ENCODE results near the gene MRS2.

DNA sequence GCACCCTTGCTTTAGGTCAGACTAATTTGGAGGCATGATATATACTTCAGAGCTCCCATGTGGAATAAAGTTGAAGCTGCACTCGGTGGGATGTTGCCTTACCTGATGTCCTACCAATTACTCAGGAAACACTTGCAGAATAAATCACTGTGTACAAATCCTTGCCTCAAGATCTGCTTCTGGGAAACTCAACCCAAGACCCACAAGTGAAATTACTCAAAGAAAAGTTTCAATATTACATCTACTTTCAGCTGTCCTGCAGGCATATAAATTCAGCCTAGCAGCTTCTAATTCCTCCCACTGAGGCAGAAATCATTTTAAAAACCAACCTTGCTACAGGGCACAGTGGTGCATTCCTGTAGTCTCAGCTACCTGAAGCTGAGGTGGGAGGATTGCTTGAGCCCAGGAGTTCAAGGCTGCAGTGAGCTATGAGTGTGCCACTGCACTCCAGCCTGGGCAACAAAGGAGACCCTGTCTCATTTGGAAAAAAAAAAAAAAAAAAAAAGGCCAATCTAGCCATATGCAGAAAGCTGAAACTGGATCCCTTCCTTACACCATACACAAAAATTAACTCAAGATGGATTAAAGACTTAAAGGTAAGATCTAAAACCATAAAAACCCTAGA is 24.2 kb upstream of the MRS2 start:
- TF ChIP-seq ZFP30 (CRISPR knock-in tag; IDR thresholded peaks at IDR 0.05) (no peak), ESRRG (CRISPR knock-in tag; IDR thresholded peaks at IDR 0.05) (no peak), ZFP3 (CRISPR knock-in tag; IDR thresholded peaks at IDR 0.05) (no peak), TCF4 (CRISPR knock-in tag; IDR thresholded peaks at IDR 0.05; ENCODE audit: borderline replicate concordance) (no peak), CSDC2 (CRISPR knock-in tag; IDR thresholded peaks at IDR 0.05) (no peak), OSR1 (CRISPR knock-in tag; IDR thresholded peaks at IDR 0.05) (no peak)
- TF ChIP-seq, protein P1, sequence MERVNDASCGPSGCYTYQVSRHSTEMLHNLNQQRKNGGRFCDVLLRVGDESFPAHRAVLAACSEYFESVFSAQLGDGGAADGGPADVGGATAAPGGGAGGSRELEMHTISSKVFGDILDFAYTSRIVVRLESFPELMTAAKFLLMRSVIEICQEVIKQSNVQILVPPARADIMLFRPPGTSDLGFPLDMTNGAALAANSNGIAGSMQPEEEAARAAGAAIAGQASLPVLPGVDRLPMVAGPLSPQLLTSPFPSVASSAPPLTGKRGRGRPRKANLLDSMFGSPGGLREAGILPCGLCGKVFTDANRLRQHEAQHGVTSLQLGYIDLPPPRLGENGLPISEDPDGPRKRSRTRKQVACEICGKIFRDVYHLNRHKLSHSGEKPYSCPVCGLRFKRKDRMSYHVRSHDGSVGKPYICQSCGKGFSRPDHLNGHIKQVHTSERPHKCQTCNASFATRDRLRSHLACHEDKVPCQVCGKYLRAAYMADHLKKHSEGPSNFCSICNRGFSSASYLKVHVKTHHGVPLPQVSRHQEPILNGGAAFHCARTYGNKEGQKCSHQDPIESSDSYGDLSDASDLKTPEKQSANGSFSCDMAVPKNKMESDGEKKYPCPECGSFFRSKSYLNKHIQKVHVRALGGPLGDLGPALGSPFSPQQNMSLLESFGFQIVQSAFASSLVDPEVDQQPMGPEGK (CRISPR knock-in tag; IDR thresholded peaks at IDR 0.05; ENCODE audit: borderline replicate concordance) = no peak

All from SK-N-SH treated with all-trans-retinoic acid at 6 μM for 48 hours (cell line).